Nephron progenitor cell (in vitro differentiated cells): ENCODE measurements around the gene MTFP1.
A peak's percentile ranks its signal among the peaks of the same experiment; 100 is the strongest.
"Not testable (repeated sequence)": the region's sequence is repeated elsewhere in the genome, so short reads cannot be mapped to it uniquely, and the experiment has no call there.

ENCODE experiments used
- DNase-seq: peaks from one replicate; pipeline ENCODE4 v3.0.0; 2021
- H3K27ac Mint-ChIP-seq: 2 replicates; pipeline ENCODE4 v1.8.0; 2021; ENCODE audit warnings: mild to moderate bottlenecking, moderate library complexity, mixed read lengths
- H3K27me3 Mint-ChIP-seq: 2 replicates; pipeline ENCODE4 v1.8.0; 2021; ENCODE audit warnings: mild to moderate bottlenecking, low read depth, mixed read lengths; ENCODE audit not compliant: poor library complexity
- H3K36me3 Mint-ChIP-seq: 2 replicates; pipeline ENCODE4 v1.8.0; 2021; ENCODE audit warnings: low read depth, mixed read lengths
- H3K4me1 Mint-ChIP-seq: 2 replicates; pipeline ENCODE4 v1.8.0; 2021; ENCODE audit warnings: mixed read lengths
- H3K4me3 Mint-ChIP-seq: 2 replicates; pipeline ENCODE4 v1.8.0; 2021; ENCODE audit warnings: mild to moderate bottlenecking, moderate library complexity, mixed read lengths
- H3K9me3 Mint-ChIP-seq: 2 replicates; pipeline ENCODE4 v1.8.0; 2021; ENCODE audit warnings: mild to moderate bottlenecking, moderate library complexity, mixed read lengths
- TF ChIP-seq, protein P1 (sequence below): fragments of 200-600 bp; sonication (generic); IDR thresholded peaks from 2 replicates; pipeline ENCODE4 v1.5.0; 2021; ENCODE audit warnings: antibody characterized with exemption

The MTFP1 gene

DNA sequence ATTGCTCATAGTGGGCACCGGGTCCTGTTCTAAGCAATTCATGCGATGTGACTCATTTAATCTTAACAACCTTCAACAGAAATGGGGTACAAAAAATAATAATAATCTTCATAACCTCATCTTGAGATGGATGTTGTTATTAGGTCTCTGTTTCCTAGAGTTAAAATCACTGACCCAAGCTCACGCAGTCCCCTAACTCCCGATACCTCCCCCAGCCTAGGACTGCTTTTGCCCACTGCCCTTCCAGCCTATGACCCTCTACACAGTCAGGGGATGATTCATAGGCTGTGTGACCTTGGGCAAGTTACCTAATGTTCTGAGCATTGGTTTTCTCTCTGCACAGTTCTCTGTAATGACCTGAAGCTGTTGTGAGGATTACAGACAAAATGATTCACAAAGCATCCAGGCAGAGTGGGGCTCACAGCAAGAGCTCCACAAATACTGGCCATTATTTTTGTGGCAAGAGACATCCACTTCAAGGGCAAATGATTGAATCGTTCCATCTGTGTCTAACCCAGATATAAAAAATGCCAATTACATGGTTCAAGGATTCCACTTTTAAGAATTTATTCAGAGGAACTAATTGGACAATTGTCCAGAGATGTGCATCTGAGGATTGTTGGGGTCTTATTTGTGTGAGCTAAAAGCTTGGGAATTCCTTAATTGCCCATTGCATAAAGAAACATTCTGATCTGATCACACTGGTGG is 20.0 kb downstream of the MTFP1 start:
- TF ChIP-seq, protein P1, sequence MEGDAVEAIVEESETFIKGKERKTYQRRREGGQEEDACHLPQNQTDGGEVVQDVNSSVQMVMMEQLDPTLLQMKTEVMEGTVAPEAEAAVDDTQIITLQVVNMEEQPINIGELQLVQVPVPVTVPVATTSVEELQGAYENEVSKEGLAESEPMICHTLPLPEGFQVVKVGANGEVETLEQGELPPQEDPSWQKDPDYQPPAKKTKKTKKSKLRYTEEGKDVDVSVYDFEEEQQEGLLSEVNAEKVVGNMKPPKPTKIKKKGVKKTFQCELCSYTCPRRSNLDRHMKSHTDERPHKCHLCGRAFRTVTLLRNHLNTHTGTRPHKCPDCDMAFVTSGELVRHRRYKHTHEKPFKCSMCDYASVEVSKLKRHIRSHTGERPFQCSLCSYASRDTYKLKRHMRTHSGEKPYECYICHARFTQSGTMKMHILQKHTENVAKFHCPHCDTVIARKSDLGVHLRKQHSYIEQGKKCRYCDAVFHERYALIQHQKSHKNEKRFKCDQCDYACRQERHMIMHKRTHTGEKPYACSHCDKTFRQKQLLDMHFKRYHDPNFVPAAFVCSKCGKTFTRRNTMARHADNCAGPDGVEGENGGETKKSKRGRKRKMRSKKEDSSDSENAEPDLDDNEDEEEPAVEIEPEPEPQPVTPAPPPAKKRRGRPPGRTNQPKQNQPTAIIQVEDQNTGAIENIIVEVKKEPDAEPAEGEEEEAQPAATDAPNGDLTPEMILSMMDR: no peak
- H3K27me3 Mint-ChIP-seq: peaks cover 18% of the 10 kb centered on the region
- no peak for DNase-seq
- no peaks in the 10 kb centered on the region for H3K9me3 Mint-ChIP-seq
- H3K4me1 Mint-ChIP-seq: peaks cover 24% of the 10 kb centered on the region
- H3K36me3 Mint-ChIP-seq: no peaks in the 10 kb centered on the region
- no peak overlapping the region for H3K27ac Mint-ChIP-seq
- no peak overlapping the region for H3K4me3 Mint-ChIP-seq

DNA sequence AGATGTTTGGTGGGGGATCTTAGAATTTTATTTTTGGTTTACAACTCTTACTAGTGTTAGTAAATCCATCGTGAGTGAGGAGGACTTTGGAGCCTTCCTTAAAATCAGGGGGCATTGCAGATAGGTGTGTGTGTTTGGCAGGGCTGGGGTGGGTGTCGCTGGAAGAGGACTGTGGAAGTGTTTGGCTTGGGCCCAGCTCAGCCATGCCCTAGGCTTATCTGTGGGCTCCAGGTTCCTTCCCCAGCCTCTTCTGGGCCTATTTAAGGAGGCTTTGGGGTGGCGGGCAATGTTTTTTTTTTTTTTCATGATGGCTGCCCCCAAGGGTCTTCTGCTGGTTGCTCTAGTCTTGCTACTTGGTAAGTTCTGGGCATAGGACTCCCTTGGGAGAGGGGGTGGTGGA is 22.1 kb downstream of the MTFP1 start:
- Mint-ChIP-seq H3K4me3 (no peak overlapping the region), H3K4me1 (peaks cover 18% of the 10 kb centered on the region), H3K27me3 (peaks cover 26% of the 10 kb centered on the region), H3K36me3 (no peaks in the 10 kb centered on the region), H3K9me3 (no peaks in the 10 kb centered on the region), H3K27ac (no peak overlapping the region)
- DNase-seq: no peak
- TF ChIP-seq, protein P1: no peak

DNA sequence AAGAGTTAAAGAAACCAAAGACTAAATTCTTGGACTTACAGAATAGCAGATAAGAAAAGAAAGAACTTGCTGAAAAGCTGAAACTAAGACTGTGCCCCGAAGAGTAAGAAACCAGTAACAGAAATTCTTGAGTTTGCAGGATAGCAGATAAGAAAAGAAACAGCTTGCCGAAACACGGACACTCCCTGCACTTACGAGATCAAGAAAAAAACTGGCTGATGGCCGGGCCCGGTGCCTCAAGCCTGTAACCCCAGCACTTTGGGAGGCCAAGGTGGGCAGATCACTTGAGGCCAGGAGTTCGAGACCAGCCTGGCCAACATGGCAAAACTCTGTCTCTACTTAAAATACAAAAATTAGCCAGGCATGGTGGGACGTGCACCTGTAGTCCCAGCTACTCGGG is 25.9 kb downstream of the MTFP1 start:
- not testable (repeated sequence) for H3K4me3 Mint-ChIP-seq, H3K36me3 Mint-ChIP-seq
- H3K27me3 Mint-ChIP-seq: peaks cover 33% of the 10 kb centered on the region

DNA sequence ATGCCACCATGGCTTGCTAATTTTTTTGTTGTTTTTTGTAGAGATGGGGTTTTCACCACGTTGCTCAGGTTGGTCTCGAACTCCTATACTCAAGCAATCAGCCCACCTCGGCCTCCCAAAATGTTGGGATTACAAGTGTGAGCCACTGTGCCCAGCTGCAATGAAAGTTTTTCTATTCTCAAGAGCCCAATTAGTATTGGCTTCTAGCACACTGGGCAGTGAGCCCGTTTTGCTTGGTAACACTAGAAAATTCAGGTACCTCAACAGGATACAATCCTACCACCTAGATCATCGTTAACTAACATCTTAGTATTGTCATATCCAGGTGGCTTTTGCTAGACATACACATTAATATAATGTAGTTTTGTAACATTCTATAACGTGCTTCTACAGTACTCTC is 27.3 kb downstream of the MTFP1 start:
- no peak for DNase-seq
- Mint-ChIP-seq H3K36me3 (no peaks in the 10 kb centered on the region), H3K9me3 (no peaks in the 10 kb centered on the region), H3K4me1 (no peaks in the 10 kb centered on the region), H3K4me3 (no peak overlapping the region), H3K27ac (no peak overlapping the region), H3K27me3 (peaks cover 41% of the 10 kb centered on the region)
- TF ChIP-seq, protein P1: no peak

More for the DNA sequence above, 25.9 kb downstream of the MTFP1 start:
- not testable (repeated sequence) for DNase-seq, H3K9me3 Mint-ChIP-seq, H3K4me1 Mint-ChIP-seq, H3K27ac Mint-ChIP-seq

DNA sequence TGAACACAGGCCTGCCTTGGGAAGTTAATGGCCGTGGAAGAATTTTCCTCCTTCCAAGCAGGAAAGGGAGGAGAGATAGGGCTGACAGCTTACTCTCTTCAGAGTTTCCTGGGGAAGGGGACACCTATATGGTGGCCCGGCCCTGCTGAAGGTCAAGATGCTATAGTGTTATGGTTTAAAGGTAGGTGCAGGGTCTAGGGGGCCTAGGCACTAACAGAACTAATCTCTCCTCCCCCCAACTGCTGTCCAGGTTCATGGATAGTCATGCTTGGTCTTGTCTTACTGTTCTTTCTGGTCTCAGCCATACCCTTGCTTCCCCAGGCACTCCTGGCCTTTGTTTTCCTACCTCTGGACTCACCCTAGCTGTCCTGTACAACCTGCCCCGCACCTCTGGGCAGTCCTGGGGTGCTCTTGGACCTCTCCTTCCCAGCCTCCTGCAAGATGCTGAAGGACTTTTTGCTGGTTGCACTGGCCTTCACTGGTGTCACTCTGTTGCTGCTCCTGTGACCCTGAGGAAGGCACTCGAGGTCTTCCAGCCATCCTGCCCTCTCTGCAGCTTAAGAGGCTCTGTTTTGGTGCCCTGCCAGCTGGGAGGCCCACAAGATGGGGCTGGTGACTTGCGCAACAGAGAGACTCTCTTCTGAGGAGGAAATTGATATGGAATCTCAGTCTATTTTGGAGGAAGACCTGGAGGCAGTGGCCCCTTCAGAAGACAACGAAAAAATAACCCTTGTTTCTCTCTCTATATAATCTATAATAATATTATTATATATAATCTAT is 28.4 kb downstream of the MTFP1 start:
- TF ChIP-seq, protein P1: no peak
- H3K4me3 Mint-ChIP-seq: no peak overlapping the region
- no peaks in the 10 kb centered on the region for H3K4me1 Mint-ChIP-seq
- peak overlapping the region; percentile 23 for H3K27ac Mint-ChIP-seq
- H3K9me3 Mint-ChIP-seq: no peaks in the 10 kb centered on the region
- H3K36me3 Mint-ChIP-seq: no peaks in the 10 kb centered on the region
- peaks cover 45% of the 10 kb centered on the region for H3K27me3 Mint-ChIP-seq
- DNase-seq: peak; percentile 18

DNA sequence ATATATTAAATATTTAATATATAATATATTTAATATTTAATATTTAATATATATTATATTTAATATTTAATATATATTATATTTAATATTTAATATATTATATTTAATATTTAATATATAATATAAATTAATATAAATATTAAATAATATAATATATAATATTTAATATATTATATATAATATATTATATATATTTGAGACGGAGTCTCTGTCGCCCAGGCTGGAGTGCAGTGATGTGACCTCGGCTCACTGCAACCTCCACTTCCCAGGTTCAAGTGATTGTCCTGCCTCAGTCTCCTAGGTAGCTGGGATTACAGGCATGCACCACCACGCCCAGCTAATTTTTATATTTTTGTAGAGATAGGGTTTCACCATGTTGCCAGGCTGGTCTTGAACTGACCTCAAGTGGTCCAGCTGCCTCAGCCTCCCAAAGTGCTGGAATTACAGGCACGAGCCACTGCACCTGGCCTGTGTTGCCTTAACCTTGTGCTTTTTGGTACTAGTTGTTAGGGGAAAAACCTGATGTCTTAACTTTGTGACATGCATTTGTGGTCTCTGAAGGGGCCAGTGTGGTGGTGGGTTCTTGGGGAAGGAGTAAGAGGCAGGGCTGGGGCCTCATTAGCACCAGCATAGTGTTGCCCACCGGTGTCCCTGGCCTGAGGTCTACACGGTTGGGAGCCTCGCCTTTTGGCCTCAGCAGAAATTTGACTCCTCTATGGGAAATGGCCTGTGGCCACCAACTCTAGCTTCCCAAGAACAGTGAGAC is 29.7 kb downstream of the MTFP1 start:
- Mint-ChIP-seq H3K9me3 (no peaks in the 10 kb centered on the region), H3K36me3 (no peaks in the 10 kb centered on the region), H3K4me3 (no peak overlapping the region), H3K4me1 (no peaks in the 10 kb centered on the region), H3K27me3 (peaks cover 50% of the 10 kb centered on the region), H3K27ac (no peak overlapping the region)
- TF ChIP-seq, protein P1: no peak
- DNase-seq: no peak
